ENCODE results near the gene SRSF3.
"Not testable (repeated sequence)": the region's sequence is repeated elsewhere in the genome, so short reads cannot be mapped to it uniquely, and the experiment has no call there.

Gene SRSF3

DNA sequence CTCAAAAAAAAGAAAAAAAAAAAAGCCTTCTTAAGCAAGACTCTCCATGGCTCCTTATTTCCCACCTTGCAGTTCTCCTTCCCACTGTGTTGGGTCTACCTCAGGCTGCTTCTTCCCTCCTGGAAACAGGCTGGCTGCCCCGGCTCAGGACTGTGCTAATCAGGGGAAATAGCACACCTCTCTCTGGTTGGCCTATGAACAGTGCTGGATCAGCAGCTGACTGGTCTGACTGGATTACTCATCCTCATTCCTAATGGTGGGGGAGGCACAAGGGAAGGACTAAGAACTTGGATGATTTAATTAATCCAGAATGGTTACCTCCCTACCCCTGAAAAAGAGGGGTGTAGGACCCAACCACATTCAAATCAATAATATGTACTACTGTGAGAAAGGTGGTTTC, 3.9 kb upstream of the SRSF3 start:
- peak; percentile 57 for DNase-seq (ENCODE audit: insufficient read length, low spot score)
- peak; percentile 84 for FAIRE-seq
- no peak for TF ChIP-seq POLR2A (IDR thresholded peaks at IDR 0.05; ENCODE audit: low read depth, low read length)

DNA sequence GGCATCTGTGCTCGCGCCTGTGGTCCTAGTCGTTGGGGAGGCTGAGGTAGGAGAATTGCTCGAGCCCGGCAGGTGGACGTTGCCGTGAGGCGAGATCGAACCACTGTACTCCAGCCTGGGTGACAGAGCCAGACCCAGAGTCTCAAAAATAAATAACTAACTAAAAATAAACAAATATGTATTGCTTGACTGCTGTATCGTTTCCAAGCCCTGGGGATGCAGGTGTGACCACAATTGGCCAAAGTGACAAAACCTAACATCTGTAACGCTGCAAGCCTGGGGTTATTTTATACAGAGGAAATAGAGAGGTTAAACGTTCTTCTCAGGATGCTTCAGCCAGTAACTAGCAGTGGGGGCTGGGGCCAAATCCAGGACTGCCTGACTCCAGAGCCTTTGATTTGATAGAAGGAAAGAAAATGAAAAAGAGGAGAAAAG, 1.9 kb upstream of the SRSF3 start:
- no peak for TF ChIP-seq POLR2A (IDR thresholded peaks at IDR 0.05; ENCODE audit: low read depth, low read length)
- no peak for FAIRE-seq
- DNase-seq (ENCODE audit: insufficient read length, low spot score) = no peak

DNA sequence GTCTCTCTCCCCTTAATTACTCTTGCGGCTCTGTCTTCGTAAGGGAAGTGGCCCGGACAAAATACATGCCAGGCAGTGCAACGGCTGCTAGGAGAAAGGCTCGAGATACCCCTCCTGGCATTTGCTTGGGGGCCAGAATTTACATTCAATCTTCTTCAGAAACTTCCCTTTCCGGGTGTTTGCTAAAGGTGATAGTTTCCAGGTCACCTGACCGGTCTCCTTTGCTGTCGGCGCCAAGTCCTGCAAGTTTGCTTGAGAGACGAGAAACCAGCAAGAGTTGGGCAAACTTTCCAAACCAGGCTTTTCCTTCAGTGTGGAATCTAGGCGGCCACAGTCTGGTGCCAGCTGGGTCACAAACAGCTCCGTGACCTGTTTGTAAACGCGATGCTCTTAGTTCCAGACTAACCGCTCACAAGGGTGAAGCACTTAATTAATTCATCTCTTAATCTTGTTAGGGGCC, 563 bp upstream of the SRSF3 start:
- DNase-seq (ENCODE audit: insufficient read length, low spot score) (no peak), FAIRE-seq (no peak)
- TF ChIP-seq POLR2A (IDR thresholded peaks at IDR 0.05; ENCODE audit: low read depth, low read length) = no peak

DNA sequence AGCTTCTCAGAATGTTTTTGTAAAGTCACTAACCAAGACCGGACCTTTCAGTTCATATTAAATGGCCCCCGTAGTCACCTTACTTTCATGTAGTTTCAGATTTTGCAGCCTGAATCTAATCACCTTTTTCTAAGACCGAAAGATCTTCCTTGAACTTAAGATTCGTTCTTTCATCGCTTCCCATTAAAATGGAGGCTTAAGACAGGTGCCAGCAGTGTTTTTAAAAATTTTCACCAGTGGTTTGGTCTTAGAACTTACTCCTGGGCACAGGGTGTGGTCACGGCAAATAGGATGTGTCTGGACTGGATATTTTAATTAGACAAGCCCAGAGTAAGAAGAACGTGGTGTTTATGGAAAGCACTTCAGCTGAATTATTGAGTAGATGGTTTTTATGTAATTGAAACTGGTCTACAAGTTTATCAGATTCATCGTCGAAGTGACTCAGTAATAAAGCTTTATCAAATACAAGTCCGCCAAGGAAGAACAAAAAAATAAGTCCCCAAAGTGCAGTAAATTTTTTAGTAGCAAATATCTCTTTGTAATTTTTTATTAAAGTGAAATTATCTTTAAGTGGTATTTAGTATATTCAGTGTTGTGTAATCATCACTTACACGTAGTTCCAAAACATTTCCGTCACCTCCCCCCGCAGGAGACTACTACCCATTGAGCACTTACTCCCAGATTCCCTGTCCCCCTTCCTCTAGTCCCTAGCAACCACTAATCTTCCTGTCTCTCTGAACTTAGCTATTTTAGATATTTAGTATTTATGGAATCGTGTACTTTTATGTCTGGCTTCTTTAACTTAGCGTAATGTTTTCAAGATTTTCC, 868 bp downstream of the SRSF3 start:
- no peak for TF ChIP-seq POLR2A (IDR thresholded peaks at IDR 0.05; ENCODE audit: low read depth, low read length)
- FAIRE-seq (no peak), DNase-seq (ENCODE audit: insufficient read length, low spot score) (no peak)

DNA sequence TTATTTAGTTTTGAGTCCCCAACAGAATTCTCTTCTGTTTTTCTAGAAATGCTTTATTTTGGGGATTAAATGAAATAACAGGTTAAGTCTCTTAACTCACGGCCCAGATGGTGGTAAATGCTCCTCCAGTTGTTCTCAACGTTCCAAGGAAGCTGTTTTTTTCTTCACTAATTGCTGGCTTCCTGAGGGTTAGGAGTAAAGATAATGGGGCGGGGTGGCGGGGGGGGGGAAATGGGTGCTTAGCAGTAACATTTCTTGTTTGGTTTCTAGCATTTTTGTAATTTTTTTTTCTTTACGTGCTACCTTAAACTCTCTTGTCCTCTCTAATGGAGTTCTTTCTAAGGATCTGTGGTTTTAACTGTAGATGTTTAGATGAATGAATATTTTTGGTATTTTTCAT, 2.2 kb downstream of the SRSF3 start:
- no peak for TF ChIP-seq POLR2A (IDR thresholded peaks at IDR 0.05; ENCODE audit: low read depth, low read length)
- DNase-seq (ENCODE audit: insufficient read length, low spot score) (no peak), FAIRE-seq (no peak)

DNA sequence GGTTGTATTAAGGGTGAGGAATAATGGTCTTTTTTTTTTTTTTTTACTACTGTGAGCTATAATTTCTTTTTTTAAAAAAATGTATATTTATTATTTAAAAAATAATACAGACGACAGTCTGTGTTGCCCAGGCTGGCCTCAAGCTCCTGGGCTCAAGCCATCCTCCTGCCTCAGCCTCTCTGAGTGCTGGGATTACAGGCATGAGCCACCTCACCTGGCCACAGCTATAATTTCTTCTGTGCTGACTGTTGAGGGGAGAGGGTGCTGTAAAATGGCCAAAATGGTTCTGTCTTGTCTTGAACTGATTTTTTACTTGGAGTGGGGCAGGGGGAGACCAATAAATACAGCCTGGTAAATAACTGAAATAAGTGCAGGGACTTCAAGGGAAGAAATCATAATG, 3.6 kb downstream of the SRSF3 start:
- FAIRE-seq (no peak), DNase-seq (ENCODE audit: insufficient read length, low spot score) (no peak)
- no peak for TF ChIP-seq POLR2A (IDR thresholded peaks at IDR 0.05; ENCODE audit: low read depth, low read length)

DNA sequence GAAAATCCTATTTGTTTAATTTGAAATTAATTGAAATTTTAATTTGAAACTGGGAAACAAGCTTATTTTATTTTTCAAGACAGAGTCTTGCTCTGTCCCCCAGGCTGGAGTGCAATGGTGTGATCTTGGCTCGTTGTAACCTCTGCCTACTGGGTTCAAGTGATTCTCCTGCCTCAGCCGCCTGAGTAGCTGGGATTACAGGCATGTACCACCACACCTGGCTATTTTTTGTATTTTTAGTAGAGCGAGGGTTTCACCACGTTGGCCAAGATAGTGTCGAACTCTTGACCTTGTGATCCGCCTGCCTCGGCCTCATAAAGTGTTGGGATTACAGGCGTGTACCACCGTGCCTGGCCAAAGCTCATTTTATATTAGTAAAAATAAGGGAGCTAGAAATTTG, 4.2 kb downstream of the SRSF3 start:
- no peak for TF ChIP-seq POLR2A (IDR thresholded peaks at IDR 0.05; ENCODE audit: low read depth, low read length)
- no peak for FAIRE-seq
- no peak for DNase-seq (ENCODE audit: insufficient read length, low spot score)

DNA sequence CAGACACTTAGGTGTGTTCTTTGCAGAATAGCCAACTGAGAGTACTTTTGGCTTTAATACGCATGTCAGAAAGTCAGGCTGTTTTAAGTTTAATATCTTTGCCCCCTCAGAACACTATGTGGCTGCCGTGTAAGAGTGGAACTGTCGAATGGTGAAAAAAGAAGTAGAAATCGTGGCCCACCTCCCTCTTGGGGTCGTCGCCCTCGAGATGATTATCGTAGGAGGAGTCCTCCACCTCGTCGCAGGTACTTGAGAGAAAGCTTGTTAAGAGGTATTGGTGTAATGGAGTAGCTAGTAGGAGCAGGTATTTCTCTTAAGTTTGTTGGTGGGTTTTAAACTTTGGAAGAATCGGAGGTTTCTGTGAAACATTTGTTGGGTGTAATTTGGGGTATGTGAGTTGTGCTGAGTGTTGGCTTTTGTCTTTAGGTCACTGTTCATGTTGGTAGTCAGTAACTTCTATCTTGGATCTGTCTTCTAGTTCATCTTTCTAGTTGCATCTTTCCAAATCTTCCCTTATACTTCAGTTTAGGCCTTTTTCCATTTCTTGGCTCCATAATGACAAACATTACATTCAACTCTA, 4.7 kb downstream of the SRSF3 start:
- no peak for TF ChIP-seq POLR2A (IDR thresholded peaks at IDR 0.05; ENCODE audit: low read depth, low read length)
- peak; percentile 27 for FAIRE-seq

DNA sequence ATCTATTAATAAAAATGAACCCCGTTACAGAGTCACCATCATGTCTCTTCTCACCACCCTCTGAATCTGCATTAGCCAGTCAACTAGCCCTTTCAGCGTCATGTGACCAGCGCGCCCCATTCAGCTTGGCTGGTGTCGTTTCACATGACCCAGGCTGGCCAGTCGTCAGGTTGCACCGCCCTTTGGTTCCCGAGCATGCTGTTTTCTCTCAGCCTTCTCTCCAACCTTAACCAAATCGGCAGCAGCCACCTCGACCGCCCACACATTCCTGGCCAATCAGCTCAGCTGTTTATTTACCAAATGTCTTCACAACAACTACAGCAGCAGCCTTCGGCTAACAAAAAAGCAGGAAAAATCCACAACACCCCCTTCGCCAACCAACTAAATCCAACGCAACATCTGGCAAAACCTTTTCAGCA, 5.6 kb downstream of the SRSF3 start:
- no peak for FAIRE-seq
- no peak for TF ChIP-seq POLR2A (IDR thresholded peaks at IDR 0.05; ENCODE audit: low read depth, low read length)
- DNase-seq (ENCODE audit: insufficient read length, low spot score) = no peak

More for the DNA sequence above, 4.7 kb downstream of the SRSF3 start:
- DNase-seq (ENCODE audit: insufficient read length, low spot score) = no peak

DNA sequence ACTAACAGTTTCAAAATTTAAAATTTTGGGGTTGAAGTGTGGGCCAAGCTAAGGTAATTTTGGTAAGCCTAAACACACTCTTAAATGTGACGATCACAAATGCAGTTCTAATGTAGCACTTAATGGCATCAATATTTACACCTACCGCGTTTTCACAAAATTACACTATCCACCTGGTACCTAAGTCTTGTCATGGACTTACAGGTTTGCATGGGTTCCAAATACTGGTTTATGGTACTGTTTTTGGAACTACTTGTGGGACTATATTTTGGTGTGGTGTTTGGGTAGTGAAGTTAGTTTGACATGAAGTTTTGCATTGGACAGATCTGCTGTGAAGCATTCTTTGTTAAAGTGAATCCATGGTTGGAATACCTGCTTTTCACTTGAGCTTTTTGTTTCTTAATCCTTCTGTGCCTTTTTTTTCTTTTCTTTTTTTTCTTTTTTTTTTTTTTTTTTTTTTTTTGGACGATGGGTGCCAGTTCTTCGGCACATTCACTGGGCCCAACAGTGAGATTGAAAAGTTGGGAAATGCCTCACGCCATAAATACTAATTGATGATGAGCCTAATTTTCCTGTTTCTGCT, 6.5 kb downstream of the SRSF3 start:
- TF ChIP-seq POLR2A (IDR thresholded peaks at IDR 0.05; ENCODE audit: low read depth, low read length) = no peak
- FAIRE-seq (peak; percentile 20), DNase-seq (ENCODE audit: insufficient read length, low spot score) (no peak)

DNA sequence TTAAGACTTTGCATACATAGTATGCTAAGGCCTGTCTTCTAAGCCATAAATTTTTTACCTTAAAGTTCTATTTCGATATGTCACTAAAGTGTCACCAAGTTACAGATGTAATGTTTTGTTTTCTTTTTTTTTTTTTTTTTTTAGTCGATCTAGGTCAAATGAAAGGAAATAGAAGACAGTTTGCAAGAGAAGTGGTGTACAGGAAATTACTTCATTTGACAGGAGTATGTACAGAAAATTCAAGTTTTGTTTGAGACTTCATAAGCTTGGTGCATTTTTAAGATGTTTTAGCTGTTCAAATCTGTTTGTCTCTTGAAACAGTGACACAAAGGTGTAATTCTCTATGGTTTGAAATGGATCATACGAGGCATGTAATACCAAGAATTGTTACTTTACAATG, 7.7 kb downstream of the SRSF3 start:
- DNase-seq (ENCODE audit: insufficient read length, low spot score); FAIRE-seq: not testable (repeated sequence)

DNA sequence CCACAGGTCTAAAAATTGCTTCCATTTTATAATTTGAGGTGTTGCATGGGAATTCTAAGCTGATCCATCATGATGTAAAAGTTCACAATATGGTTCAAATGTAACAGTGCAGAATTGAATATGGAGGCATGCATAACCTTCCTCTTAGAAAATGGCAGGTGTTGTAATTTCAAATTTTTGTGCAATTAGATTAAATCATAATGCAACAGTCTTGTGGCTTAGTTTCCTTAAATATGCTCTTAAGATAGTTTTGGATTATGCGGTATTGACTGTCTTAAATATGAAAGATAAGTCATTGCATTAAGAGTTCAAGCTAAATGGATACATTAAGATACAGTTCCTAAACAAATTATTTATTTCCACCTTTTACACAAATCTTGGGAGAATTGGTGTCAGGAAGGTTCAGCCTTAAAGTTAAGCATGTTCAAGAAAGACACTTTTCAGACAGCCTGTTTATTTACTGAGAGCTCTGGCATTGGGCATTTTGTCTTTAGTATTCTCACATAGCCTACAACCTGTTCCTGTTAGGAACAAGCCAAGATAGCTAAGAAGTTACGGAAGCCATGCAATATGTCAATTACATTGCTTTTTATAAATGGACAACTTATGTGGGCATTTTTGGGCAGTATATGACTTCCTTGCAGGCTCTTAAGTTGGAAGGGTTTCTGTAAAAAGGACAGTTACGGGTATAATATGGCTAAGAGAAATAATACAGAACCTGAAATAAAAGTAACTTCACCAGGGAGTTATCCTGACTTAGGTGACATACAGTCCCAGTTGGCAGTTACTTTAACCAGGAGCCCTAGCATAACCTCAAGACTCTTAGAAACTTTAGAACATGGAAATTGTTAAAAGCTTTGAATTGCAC, 9.3 kb downstream of the SRSF3 start:
- DNase-seq (ENCODE audit: insufficient read length, low spot score) (no peak), FAIRE-seq (peak; percentile 52)
- no peak for TF ChIP-seq POLR2A (IDR thresholded peaks at IDR 0.05; ENCODE audit: low read depth, low read length)

DNA sequence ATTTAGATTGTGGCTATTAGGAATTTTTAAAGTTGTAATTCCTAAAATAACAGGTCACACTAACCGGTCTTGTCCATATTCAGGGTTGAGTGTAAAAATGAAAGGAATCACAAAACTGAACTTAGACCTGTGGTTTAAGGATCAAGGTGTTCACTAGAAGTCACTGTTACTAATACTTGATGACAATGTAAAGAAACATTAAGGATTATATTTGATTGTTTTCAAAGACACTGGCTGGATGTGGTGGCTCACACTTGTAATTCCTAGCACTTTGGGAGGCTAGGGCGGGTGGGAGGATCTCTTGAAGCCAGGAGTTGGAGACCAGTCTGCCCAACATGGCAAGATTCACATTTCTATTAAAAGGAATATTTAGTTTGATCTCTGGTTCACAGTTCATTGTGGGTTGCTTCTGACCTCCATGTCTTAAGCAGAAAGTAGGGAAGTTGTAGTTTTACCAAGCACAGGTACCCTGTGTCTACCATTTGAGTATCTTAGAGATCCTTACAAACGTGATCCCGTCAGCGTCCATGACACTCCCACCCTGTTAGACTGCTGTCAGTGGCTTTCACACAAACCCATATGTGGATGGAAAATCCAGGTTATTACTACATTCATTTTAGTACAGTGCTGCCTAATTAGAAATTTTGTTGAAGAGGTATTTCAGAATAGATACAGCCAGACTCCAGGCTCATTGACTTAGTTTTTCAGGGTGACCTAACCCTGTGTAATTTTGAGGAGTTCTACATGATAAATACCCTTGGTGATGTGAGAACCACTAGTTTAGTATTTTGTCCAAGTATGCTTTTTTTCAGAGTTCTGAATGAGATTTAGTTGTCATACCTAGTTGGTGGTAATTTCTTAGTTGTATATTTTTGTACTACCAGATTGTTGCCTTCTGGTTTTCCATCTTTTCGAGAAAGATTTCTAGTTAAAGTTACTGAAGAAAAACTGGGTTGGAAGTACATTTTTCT, 10.2 kb downstream of the SRSF3 start:
- FAIRE-seq = no peak
- no peak for TF ChIP-seq POLR2A (IDR thresholded peaks at IDR 0.05; ENCODE audit: low read depth, low read length)
- no peak for DNase-seq (ENCODE audit: insufficient read length, low spot score)
